Right forelimb (tissue), 1 donor: Measurements from ENCODE around the gene TSPAN3.
A peak's percentile ranks its signal among the peaks of the same experiment; 100 is the strongest.

Experiments
- DNase-seq: peaks from one replicate; pipeline ENCODE4 v3.0.0-alpha.2; 2018

The TSPAN3 gene

DNA sequence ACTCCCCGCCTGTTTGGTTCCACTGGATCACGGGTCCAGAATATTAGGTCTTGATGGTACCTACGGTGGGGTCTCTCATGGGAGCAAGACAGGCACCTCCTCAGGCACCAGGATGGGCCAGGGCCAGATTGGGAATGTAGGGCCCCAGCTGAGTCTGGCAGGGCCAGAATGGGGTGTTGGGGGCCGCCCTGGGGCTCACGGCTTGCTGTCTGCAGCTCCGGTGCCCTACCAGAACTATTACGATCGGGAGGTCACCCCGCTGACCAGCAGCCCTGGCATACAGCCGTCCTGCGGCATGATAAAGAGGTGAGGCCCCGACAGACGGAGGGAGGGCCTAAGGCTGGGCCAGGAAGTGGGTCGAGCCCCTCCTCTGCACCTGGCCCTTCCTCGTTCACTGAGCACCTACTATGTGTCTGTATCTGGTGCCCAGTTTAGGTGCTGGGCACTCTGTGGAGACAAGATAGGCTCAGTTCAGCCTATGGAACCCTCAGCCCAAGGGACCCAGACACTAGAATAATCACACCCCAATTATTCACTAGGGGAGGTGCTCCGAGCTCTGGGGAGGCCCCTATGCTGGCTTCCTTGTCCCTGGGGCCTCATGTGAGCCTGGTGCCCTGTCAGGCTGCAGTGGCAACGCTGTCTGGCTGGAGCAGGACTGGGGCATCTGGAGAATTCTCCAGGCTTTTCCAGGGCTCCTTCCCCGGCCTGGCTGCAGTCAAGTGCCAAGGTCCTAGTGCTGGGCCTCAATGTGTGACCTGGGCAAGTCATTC, 38.1 kb downstream of the TSPAN3 start:
- DNase-seq, result peak; percentile 36

- peak; percentile 41 for DNase-seq
Observed at GRCh38 chr15:77032052-77032646, 38.8 kb downstream of the TSPAN3 start.

DNA sequence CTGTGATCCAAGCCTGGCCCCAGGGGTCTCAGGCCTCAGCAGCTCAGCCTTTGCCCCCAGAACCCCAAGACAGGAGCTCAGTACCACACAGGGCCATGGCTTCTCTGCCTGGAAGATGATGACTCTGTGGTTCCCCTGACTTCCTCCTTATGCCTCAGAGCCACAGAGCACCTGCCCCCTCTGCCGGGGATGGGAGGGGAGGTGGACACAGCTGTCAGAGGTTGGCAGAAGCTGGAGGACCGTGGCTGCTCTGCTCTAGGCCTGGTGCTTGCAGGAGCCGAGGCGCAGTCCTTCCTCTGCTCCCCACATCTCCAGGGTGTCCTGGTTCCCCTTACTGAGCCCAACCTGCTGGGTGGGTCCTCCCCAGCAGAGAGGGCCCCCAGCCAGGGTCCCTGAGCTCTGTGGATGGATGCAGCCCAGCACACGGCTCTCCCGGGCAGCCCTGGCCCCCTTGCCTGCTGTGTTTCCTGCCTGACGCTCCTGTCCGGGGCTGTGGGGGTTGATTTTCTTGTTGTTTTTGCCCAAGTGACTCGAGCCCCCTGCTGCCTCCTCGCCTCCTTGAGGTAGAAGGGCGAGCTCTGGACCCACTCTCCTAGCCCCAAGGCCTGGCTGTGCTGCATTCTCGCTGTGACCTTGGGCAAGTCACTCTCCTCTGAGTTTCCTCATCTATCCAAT, 39.4 kb downstream of the TSPAN3 start:
- DNase-seq, result peak; percentile 68

DNA sequence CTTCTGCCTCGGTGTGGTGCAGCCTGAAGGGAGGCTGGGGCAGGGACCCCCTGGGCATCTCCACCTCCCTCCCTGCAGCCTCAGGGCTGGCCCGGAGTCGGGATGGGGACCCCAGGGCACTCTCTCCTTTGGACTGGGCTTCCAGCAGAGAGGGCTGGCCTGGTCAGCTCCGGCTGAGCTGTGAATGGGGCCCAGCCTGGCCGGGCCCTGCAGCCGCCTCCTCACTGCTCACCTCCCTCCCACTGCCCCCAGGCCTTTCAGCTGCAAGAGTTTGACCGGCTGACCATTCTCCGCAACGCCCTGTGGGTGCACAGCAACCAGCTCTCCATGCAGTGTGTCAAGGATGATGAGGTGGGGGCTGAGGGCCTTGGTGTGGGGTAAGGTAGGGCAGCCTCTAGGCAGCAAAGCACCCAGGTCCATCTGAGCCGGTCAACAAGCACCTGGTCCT, 40.0 kb downstream of the TSPAN3 start:
- no peak for DNase-seq

DNA sequence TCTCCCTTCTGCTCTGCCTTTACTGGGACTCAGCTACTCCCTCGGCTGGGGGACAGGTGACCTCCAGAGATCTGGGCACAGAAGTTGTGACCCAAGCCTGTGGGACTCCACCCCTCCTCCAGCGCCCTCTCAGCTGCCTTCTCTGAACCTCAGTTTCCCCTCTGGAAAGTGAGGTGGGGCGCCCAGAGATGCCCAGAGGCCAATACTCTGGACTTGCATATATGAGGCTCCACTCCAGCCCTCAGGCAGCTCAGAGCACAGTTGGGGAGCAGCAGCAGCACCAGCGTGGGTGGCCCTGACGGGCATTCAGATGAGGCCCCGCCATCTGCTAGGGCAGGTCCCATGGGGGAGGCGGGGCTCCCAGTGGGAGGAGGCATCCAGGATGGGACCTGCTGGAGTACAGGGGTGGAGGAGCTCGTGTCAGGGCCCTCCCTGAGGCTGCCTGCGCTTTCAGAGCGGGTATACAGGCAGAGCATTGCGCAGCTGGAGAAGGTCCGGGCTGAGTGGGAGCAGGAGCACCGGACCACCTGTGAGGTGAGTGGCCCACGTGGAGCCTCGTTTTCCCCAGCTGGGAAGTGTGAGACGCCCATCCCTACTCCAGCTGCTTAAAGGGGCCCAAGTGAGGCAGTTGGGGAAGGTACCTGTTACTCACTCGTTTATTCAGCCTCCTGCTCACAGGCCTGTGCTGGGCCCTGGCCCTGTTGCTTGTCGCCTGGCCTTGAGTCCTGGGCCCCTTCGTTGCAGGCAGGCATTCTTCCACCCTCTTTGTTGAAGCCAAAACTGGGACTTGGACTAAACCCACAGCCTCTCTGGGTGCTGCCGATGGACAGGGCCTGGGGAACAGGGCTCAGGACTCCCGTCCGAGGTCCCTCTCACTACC, 40.6 kb downstream of the TSPAN3 start:
- peak; percentile 53 for DNase-seq

GRCh38 chr15:77029166-77030047, 41.5 kb downstream of the TSPAN3 start:
- DNase-seq, result peak; percentile 40

- peak; percentile 12 for DNase-seq
Observed at GRCh38 chr15:77028451-77029165, 42.3 kb downstream of the TSPAN3 start.

GRCh38 chr15:77027697-77028450, 43.0 kb downstream of the TSPAN3 start:
- peak; percentile 55 for DNase-seq

DNA sequence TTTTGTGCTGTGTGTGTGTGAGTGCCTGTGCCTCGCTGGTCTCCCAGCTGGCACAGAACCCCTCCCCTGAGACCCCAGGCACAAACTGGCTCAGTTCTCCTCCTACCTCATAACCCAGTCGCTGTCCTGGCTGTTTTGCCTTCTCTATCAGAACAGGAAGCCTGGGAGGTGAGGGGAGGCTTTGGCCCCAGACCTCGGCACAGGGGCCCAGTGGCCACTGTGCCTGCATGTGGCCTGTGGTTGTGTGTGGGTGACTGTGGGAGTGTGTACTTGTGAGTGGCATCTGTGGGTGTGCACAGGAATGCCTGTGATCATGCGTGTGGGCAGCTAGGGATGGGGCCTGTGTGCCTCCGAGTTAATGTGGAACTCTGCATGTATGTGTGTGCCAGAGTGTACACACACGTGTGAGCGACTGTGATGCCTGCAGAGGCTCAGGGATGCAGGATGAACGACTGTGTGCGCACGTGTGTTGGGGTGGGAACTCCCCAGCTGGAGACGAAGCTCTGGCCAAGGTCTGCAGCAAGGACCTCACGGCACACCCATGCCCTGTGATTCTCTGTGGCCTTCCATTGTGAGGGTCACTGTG, 43.7 kb downstream of the TSPAN3 start:
- peak; percentile 40 for DNase-seq

DNA sequence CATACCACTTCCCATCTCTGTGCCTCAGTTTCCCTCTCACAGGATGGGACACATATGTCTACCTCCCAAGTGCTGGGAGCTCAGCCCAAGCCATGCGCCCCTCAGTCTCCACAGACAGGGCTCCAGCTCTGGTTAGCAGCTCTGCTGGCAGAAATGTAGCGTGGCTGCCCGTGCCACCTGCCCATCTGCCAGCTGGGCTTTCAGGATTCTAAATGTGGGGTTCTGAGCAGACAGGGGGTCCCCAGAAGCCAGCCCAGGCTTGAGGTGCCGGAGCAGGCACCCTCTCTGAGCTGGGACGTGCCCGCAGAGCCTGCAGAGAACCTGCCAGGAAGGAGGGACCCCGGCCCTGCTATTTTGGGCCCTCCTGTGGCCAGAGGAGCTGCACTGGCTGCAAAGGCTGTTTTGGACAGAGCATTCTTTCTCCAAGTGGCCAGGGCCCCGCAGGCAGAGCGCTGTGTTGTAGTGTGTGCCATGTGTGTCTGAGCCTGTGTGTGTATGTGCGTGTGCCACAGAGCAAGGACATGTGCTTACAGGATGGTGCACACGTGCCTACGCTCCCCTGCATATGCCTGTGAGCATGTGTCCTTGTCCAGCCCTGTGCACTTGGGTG, 44.3 kb downstream of the TSPAN3 start:
- DNase-seq, result peak; percentile 37

DNA sequence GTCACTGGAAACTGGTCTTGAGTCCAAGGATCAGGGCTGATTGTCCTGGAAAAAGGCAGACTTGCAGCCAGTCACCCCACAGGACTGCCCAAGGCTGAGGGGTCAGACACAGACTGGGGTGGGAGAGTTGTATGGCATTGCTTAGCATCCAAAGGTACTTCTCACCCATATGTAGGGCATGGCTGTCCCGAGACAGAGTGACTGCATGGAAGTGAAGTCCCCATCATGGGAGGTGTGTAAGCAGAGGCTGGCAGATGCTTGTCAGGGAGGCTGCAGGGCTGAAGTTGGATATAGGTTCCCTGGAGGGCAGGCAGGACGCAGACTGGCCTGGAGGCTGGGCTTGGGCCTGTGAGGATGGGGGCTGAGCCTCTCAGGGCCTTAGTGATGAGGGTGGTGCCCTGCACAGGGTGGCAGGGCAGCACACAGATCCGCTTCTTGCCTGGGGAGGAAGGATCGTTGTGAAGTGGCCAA, 44.9 kb downstream of the TSPAN3 start:
- peak; percentile 36 for DNase-seq

GRCh38 chr15:77025083-77025901, 45.6 kb downstream of the TSPAN3 start:
- DNase-seq, result peak; percentile 41

DNA sequence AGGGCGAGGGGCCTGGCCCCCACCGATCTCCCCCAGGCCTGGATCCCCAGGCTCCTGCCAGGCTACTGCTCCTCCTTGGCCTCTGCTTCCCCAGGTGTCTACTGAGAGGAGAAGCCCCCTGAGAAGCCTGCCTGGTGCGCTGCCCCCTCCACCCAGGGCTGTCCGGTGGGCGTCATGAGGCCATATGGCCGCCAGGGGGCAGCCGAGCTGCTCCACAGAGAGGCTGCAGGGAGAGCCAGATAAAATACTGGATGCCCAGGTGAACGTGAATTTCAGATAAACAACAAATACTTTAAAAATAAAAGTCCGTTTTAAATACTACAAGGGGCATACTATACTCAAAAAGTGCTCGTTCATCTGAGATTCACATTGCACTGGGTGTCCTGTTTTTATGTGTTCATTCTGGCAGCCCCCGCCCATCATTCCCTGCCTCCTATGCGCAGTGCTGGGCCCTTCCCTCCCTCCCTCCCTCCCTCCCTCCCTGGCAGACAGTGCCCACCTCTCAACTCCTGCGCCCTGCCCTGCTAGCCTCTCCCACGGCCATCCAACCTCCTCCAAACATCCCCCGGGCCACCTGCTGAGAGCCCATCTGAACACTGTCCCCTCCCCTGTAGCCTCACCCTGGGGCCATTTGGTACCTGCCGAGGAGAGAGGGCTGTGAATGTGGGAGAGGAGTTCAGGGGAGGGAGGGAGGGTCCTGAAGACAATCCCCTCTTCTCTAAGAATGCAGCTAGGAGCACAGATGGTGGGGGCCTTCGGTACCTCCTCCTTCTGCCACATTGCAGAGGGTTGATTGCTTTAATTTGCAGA, 46.4 kb downstream of the TSPAN3 start:
- peak; percentile 82 for DNase-seq

GRCh38 chr15:77023576-77024272, 47.2 kb downstream of the TSPAN3 start:
- DNase-seq, result no peak

DNA sequence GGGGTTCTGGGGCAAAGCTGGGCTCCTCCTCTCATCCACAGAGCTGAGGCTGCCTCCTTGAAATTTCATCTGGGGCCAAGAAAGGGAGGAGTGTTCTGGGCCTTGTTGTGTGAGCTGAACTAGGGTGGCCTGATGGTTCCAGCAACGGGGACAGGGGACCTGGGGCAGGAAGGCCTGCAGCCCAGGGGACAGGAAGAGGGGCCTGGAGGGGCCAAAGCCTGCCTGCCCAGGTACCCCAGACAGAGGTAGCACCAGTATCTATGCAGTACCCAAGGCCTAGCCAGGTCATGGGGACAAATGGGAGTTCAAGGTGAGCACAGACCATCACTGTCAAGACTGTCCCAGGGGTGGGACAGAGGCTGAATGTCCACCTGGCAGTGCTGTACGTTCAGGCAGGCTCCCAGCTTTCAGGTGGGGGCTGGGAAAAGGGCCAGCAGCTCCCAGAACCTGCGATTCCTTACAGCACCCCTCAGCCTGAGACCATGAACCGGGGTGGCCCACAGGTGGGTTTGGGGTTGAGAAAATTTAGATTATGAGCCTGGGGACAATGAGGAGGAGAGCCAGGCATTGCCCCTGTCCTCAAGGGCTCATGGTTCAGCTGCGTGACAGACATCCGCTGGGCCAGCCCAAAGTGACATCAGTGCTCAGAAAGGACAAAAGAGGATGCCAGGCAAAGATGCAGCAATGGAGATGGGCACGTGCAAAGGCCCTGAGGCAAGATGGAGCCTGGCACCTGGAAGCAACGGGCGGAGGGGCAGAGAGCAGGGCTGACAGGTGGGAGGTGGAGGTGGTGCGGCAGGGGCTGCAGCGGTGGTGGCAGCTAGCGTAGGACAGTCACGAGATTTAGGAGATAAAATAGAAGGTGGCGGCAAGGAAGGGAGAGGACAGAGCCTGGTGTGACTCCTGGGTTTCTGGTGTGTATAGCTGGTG, 48.0 kb downstream of the TSPAN3 start:
- no peak for DNase-seq
